SK-N-SH (cell line): ENCODE results near the gene PLA2G4B.

Experiments
- CTCF ChIP-seq: fragments of 200-600 bp; sonication (generic); IDR thresholded peaks from 2 replicates; pipeline ENCODE4 v1.6.1; 2017; ENCODE audit warnings: antibody characterized with exemption, mild to moderate bottlenecking, moderate library complexity
- EP300 ChIP-seq, 2 experiments: IDR thresholded peaks; 2 replicates each; pipeline versions ENCODE4 v1.4.0 to v1.6.1; 2012; ENCODE audit warnings: borderline replicate concordance in 1 of 2, low read depth in 1 of 2, low read length in 1 of 2
- EZH2phosphoT487 ChIP-seq: fragments of 200-600 bp; sonication (generic); IDR thresholded peaks from 2 replicates; pipeline ENCODE4 v1.6.1; 2017; ENCODE audit warnings: low read depth, mixed run types, mild to moderate bottlenecking, antibody characterized with exemption, moderate library complexity, borderline replicate concordance
- FOXM1 ChIP-seq: IDR thresholded peaks from 2 replicates; pipeline ENCODE4 v1.4.0; 2012; ENCODE audit warnings: low read depth, mild to moderate bottlenecking
- IRF3 ChIP-seq: fragments of 150-350 bp; IDR thresholded peaks from 2 replicates; pipeline ENCODE4 v1.6.1; 2016; ENCODE audit warnings: mild to moderate bottlenecking, low read depth, low read length
- MAX ChIP-seq: IDR thresholded peaks from 2 replicates; pipeline ENCODE4 v1.4.0; 2012; ENCODE audit warnings: low read depth
- REST ChIP-seq: IDR thresholded peaks from 2 replicates; pipeline ENCODE4 v1.6.1; 2012; ENCODE audit warnings: mild to moderate bottlenecking, low read depth, low read length, moderate library complexity

GRCh38 chr15:41877631-41878354 is 39.1 kb downstream of the PLA2G4B start:
- TF ChIP-seq CTCF (no peak), MAX (no peak), IRF3 (no peak), EP300 (IDR thresholded peaks at IDR 0.05; ENCODE audit: borderline replicate concordance in 1 of 2, low read depth in 1 of 2, low read length in 1 of 2) (no peak), REST (no peak), EZH2phosphoT487 (no peak), FOXM1 (no peak)
